Endothelial cell of umbilical vein (primary cell): ENCODE results near the gene DNAAF3. TPM values are rescaled to one million over a fixed set of nuclear protein-coding genes. Genes with fewer than 3 reads are reported as not detected.

Source experiments
- BruUV-seq: library from RNA; stranded (reverse); fragments of 400-500 nt; replicated peaks from 2 replicates; lab custom pipeline; 2021; lab: Mats Ljungman, UMichigan
- CTCF ChIA-PET: fragments of 300-600, 350-600 bp; sonication (Branson Sonifier 250); formaldehyde crosslinking; loops from one replicate; lab custom pipeline; 2021; ENCODE audit warnings: antibody characterized with exemption, inconsistent platforms; lab: Charles Lee
- POLR2A ChIA-PET: fragments of 300-600, 350-600 bp; sonication (Branson Sonifier 250); formaldehyde crosslinking; loops from one replicate; lab custom pipeline; 2021; ENCODE audit warnings: antibody characterized with exemption, inconsistent platforms; lab: Charles Lee
- DNase-seq: peaks from one replicate; pipeline ENCODE4 v3.0.0-alpha.2; 2011; ENCODE audit warnings: low read depth, low spot score
- FAIRE-seq: peaks from 2 replicates; lab custom pipeline; 2011; peaks lifted over from hg19 to GRCh38; lab: Jason Lieb, UNC
- H2AFZ ChIP-seq: 2 replicates; pipeline ENCODE4 v1.6.0; 2012; ENCODE audit warnings: low read depth, low read length, control low read depth, inconsistent platforms
- H3K27ac ChIP-seq: 2 replicates; pipeline ENCODE4 v1.5.1; 2011; ENCODE audit warnings: low read depth, mild to moderate bottlenecking, control low read depth, low read length, moderate library complexity; ENCODE audit not compliant: insufficient read depth
- H3K27me3 ChIP-seq, 2 experiments: 2 replicates each; pipeline versions ENCODE4 v1.6.0 to v1.6.1; 2011; ENCODE audit warnings: low read length in 2 of 2, mixed read lengths in 1 of 2; ENCODE audit not compliant: control insufficient read depth in 2 of 2, insufficient read depth in 2 of 2
- H3K36me3 ChIP-seq, 2 experiments: 2 replicates in 1 of 2; 3 replicates in 1 of 2; pipeline ENCODE4 v1.5.1; 2011; ENCODE audit warnings: low read length in 2 of 2, mild to moderate bottlenecking in 1 of 2, moderate library complexity in 1 of 2; ENCODE audit not compliant: control insufficient read depth in 2 of 2, insufficient read depth in 2 of 2; ENCODE audit errors: extremely low read depth in 1 of 2
- H3K4me1 ChIP-seq: 3 replicates; pipeline ENCODE4 v1.5.1; 2011; ENCODE audit warnings: mild to moderate bottlenecking, low read length; ENCODE audit not compliant: control insufficient read depth, insufficient read depth; ENCODE audit errors: extremely low read depth
- H3K4me2 ChIP-seq: 2 replicates; pipeline ENCODE4 v1.6.1; 2011; ENCODE audit warnings: low read length, control low read depth, mixed read lengths; ENCODE audit not compliant: insufficient read depth
- H3K4me3 ChIP-seq, 3 experiments: fragments of 200-600 bp in 1 of 3; sonication (generic), shearing (Covaris generic) in 1 of 3; replicated peaks in 1 of 3; 2 replicates each; pipeline ENCODE4 v1.5.1; 2011 to 2016; ENCODE audit warnings: control low read depth in 3 of 3, low read length in 3 of 3, mild to moderate bottlenecking in 2 of 3, inconsistent platforms in 1 of 3, low read depth in 1 of 3, moderate library complexity in 1 of 3; ENCODE audit not compliant: insufficient read depth in 1 of 3
- H3K79me2 ChIP-seq: 2 replicates; pipeline ENCODE4 v1.6.0; 2012; ENCODE audit warnings: low read length, inconsistent platforms; ENCODE audit not compliant: control insufficient read depth, insufficient read depth
- H3K9ac ChIP-seq: replicated peaks from 2 replicates; pipeline ENCODE3; 2011; ENCODE audit warnings: low read length, control low read depth; ENCODE audit not compliant: insufficient read depth; ENCODE audit errors: extremely low read depth
- H3K9me1 ChIP-seq: replicated peaks from 3 replicates; pipeline ENCODE4 v1.6.0; 2011; ENCODE audit warnings: mild to moderate bottlenecking, low read length; ENCODE audit not compliant: control insufficient read depth, insufficient read depth; ENCODE audit errors: extremely low read depth
- H3K9me3 ChIP-seq: replicated peaks from 2 replicates; pipeline ENCODE4 v1.5.1; 2012; ENCODE audit warnings: low read length, inconsistent platforms; ENCODE audit not compliant: control insufficient read depth, insufficient read depth
- H4K20me1 ChIP-seq: replicated peaks from 2 replicates; pipeline ENCODE3; 2011; ENCODE audit warnings: mild to moderate bottlenecking, low read length; ENCODE audit not compliant: control insufficient read depth, insufficient read depth; ENCODE audit errors: extremely low read depth
- EZH2 ChIP-seq: IDR thresholded peaks from 2 replicates; pipeline ENCODE4 v1.6.1; 2012; ENCODE audit warnings: borderline replicate concordance, low read depth, mild to moderate bottlenecking, moderate library complexity, low read length, inconsistent platforms; ENCODE audit not compliant: severe bottlenecking
- FOS ChIP-seq: IDR thresholded peaks from 2 replicates; pipeline ENCODE4 v1.6.1; 2011; ENCODE audit warnings: mild to moderate bottlenecking, low read length, moderate library complexity, borderline replicate concordance; ENCODE audit not compliant: insufficient read depth
- GATA2 ChIP-seq: IDR thresholded peaks from 2 replicates; pipeline ENCODE4 v1.7.0; 2011; ENCODE audit warnings: low read depth, mild to moderate bottlenecking, moderate library complexity, mixed read lengths, low read length; ENCODE audit not compliant: insufficient read length, insufficient read depth
- JUN ChIP-seq: IDR thresholded peaks from 2 replicates; pipeline ENCODE4 v1.6.1; 2011; ENCODE audit warnings: borderline replicate concordance, low read depth; ENCODE audit not compliant: insufficient read length, insufficient read depth
- MYC ChIP-seq: IDR thresholded peaks from one replicate; pipeline ENCODE4 v1.6.1; 2011; ENCODE audit warnings: mild to moderate bottlenecking, low read depth, low read length
- POLR2A ChIP-seq: IDR thresholded peaks from 2 replicates; pipeline ENCODE4 v1.6.1; 2012; ENCODE audit warnings: low read depth, mild to moderate bottlenecking, control low read depth, low read length
- POLR2AphosphoS5 ChIP-seq: IDR thresholded peaks from 2 replicates; pipeline ENCODE4 v1.6.1; 2012; ENCODE audit warnings: low read depth, mild to moderate bottlenecking, control low read depth, low read length, moderate library complexity; ENCODE audit not compliant: insufficient read depth
- dilution Hi-C: fragments of 300-500 bp; cut with MboI; formaldehyde crosslinking; loops from one replicate; pipeline ENCODE4 v1.15.0; 2019; ENCODE audit warnings: low sequenced_read_pairs; ENCODE audit not compliant: extremely low pct_ligation_motif_present
- intact Hi-C: fragments of 100-400 bp; cut with micrococcal nuclease; formaldehyde crosslinking; loops from one replicate; pipeline ENCODE4 v1.10.0; 2022
- polyA plus RNA-seq, 4 experiments: library from polyadenylated mRNA; depleted of rRNA in 3 of 4; stranded (reverse) in 3 of 4; unstranded in 1 of 4; fragments of >200 nt; gene quantifications; 2 replicates each; pipeline versions ENCODE4 v1.2.1 to v1.2.3, GENCODE V29; 2011 to 2012; ENCODE audit warnings: missing spikeins in 1 of 4
- total RNA-seq: library from RNA; stranded (reverse); gene quantifications from 2 replicates; pipeline ENCODE4 v1.2.3, GENCODE V29; 2021
- TF ChIP-seq, protein P1 (sequence below): IDR thresholded peaks from 2 replicates; pipeline ENCODE4 v1.6.1; 2011; ENCODE audit not compliant: insufficient read depth, insufficient read length
- TF ChIP-seq, protein P2 (sequence below), 2 donors: IDR thresholded peaks; 1 replicate in 1 of 2; 2 replicates in 1 of 2; pipeline ENCODE4 v1.5.1; 2011; ENCODE audit warnings: low read length in 2 of 2, mild to moderate bottlenecking in 2 of 2, moderate library complexity in 2 of 2, control low read depth in 1 of 2, inconsistent platforms in 1 of 2, low read depth in 1 of 2; ENCODE audit not compliant: insufficient read depth in 1 of 2; ENCODE audit errors: extremely low read depth in 1 of 2

DNAAF3 gene
- total and polyA plus RNA-seq, 2 donors (not counting 3 experiments of a cell fraction or from before 2014, with no cell fraction given), result 0.62 to 0.75 TPM

DNA sequence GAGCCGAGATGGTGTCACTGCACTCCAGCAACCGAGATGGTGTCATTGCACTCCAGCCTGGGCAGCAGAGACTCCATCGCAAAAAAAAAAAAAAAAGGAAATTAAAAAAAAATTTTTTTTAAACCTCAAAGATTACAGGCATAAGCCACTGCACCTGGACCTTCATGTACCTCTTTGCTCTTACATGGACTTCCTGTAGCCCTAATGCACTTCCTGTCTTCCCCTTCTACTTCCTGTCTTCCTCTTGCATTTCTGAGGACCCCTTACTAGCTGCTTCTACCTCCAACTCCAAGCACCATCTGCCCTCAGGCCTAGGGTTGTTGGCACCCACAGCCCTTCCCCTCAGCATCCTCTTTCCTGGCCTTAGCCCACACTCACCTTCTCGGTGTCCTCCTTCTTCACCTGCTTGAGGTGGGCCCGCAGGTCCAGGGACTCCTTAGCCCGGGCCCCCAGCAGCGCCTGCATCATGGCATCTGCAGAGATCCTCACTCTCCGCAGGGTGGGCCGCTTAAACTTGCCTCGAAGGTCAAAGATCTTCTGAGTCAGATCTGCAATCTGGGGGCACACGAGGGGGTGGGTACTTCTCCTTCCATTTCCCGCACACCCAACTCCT is 12.7 kb downstream of the DNAAF3 start:
- dilution Hi-C loops, result no loop called here
- H2AFZ ChIP-seq, result no peak overlapping the region
- H4K20me1 ChIP-seq, result no peaks in the 10 kb centered on the region
- H3K9me3 ChIP-seq, result no peaks in the 10 kb centered on the region
- no peak overlapping the region for H3K4me2 ChIP-seq
- H3K79me2 ChIP-seq, result no peaks in the 10 kb centered on the region
- H3K27ac ChIP-seq, result no peak overlapping the region
- FAIRE-seq, result no peak
- TF ChIP-seq POLR2AphosphoS5 (no peak), POLR2A (no peak), FOS (no peak), GATA2 (no peak), JUN (no peak), EZH2 (no peak), MYC (no peak)
- TF ChIP-seq, protein P1, sequence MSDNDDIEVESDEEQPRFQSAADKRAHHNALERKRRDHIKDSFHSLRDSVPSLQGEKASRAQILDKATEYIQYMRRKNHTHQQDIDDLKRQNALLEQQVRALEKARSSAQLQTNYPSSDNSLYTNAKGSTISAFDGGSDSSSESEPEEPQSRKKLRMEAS, result no peak
- TF ChIP-seq, protein P2, sequence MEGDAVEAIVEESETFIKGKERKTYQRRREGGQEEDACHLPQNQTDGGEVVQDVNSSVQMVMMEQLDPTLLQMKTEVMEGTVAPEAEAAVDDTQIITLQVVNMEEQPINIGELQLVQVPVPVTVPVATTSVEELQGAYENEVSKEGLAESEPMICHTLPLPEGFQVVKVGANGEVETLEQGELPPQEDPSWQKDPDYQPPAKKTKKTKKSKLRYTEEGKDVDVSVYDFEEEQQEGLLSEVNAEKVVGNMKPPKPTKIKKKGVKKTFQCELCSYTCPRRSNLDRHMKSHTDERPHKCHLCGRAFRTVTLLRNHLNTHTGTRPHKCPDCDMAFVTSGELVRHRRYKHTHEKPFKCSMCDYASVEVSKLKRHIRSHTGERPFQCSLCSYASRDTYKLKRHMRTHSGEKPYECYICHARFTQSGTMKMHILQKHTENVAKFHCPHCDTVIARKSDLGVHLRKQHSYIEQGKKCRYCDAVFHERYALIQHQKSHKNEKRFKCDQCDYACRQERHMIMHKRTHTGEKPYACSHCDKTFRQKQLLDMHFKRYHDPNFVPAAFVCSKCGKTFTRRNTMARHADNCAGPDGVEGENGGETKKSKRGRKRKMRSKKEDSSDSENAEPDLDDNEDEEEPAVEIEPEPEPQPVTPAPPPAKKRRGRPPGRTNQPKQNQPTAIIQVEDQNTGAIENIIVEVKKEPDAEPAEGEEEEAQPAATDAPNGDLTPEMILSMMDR (IDR thresholded peaks at IDR 0.05; ENCODE audit: extremely low read depth in 1 of 2, insufficient read depth in 1 of 2, low read depth in 1 of 2, low read length in 2 of 2), result no peak
- no peaks in the 10 kb centered on the region for H3K36me3 ChIP-seq
- ChIA-PET POLR2A (no interaction called here), CTCF (interaction anchor here (1.5 kb wide), 1 partner anchor 12 kb away, joined by 3 read pairs; the partner anchor contains the start of gene DNAAF3)
- H3K4me1 ChIP-seq, result peaks cover 4% of the 10 kb centered on the region
- no peak overlapping the region for H3K9ac ChIP-seq
- intact Hi-C loops, result no loop called here
- no TSS peak for BruUV-seq
- H3K4me3 ChIP-seq, result no peak overlapping the region
- no peaks in the 10 kb centered on the region for H3K9me1 ChIP-seq
- H3K27me3 ChIP-seq, result peaks cover 3 to 9% of the 10 kb centered on the region in 2 experiments
- DNase-seq, result no peak
